Measurements from ENCODE around the gene MSH2. TPM values are rescaled to one million over a fixed set of nuclear protein-coding genes. Genes with fewer than 3 reads are reported as not detected.

The MSH2 gene
- 9.3 TPM for total RNA-seq

GRCh38 chr2:47402805-47403608 is at the start of gene MSH2:
Gene MSH2, plus strand, starts transcription at chr2:47403156. Its CDS starts 36 bp downstream, at chr2:47403192.
- TF ChIP-seq POLR2AphosphoS5 (IDR thresholded peaks at IDR 0.05; ENCODE audit: insufficient read depth in 1 of 2, low read depth in 1 of 2) = peak; percentile 70 to 86
- no peak for TF ChIP-seq CTCF (IDR thresholded peaks at IDR 0.05)
- Histone ChIP-seq H3K4me1 (peaks cover 18% of the 10 kb centered on the region), H3K27me3 (no peaks in the 10 kb centered on the region), H3K4me3 (peak within 1 kb of the TSS; percentile 84 to 90), H3K9me3 (no peaks in the 10 kb centered on the region), H3K27ac (peak within 1 kb of the TSS; percentile 42), H3K36me3 (no peaks in the 10 kb centered on the region)
- intact Hi-C loops (cut with DNase I) = no loop called here
- peak in 1 of 2 donors; percentile 91 for DNase-seq (ENCODE audit: extremely low spot score in 2 of 2)

- no peak for DNase-seq (ENCODE audit: extremely low spot score in 2 of 2)
- Histone ChIP-seq H3K27me3 (no peaks in the 10 kb centered on the region), H3K4me3 (no peak overlapping the region), H3K9me3 (no peaks in the 10 kb centered on the region), H3K4me1 (no peaks in the 10 kb centered on the region), H3K27ac (no peak overlapping the region), H3K36me3 (no peaks in the 10 kb centered on the region)
- no peak for TF ChIP-seq CTCF (IDR thresholded peaks at IDR 0.05)
- TF ChIP-seq POLR2AphosphoS5 (IDR thresholded peaks at IDR 0.05; ENCODE audit: insufficient read depth in 1 of 2, low read depth in 1 of 2) = no peak
- TF ChIP-seq POLR2A (IDR thresholded peaks at IDR 0.05) = no peak
- intact Hi-C loops (cut with DNase I) = no loop called here
These were observed 48.7 kb upstream of the MSH2 start for GRCh38 chr2:47354013-47354847.

GRCh38 chr2:47354848-47355204 is 48.1 kb upstream of the MSH2 start:
- H3K4me1 ChIP-seq = no peaks in the 10 kb centered on the region
- no peak overlapping the region for H3K27ac ChIP-seq
- intact Hi-C loops (cut with DNase I) = no loop called here
- no peaks in the 10 kb centered on the region for H3K9me3 ChIP-seq
- TF ChIP-seq POLR2A (IDR thresholded peaks at IDR 0.05) (no peak), CTCF (IDR thresholded peaks at IDR 0.05) (no peak), POLR2AphosphoS5 (IDR thresholded peaks at IDR 0.05; ENCODE audit: insufficient read depth in 1 of 2, low read depth in 1 of 2) (no peak)
- DNase-seq (ENCODE audit: extremely low spot score in 2 of 2) = no peak
- no peak overlapping the region for H3K4me3 ChIP-seq
- no peaks in the 10 kb centered on the region for H3K36me3 ChIP-seq
- no peaks in the 10 kb centered on the region for H3K27me3 ChIP-seq

GRCh38 chr2:47357483-47357882 is 45.5 kb upstream of the MSH2 start:
- Histone ChIP-seq H3K9me3 (no peaks in the 10 kb centered on the region), H3K27me3 (no peaks in the 10 kb centered on the region), H3K4me1 (no peaks in the 10 kb centered on the region), H3K27ac (no peak overlapping the region), H3K36me3 (no peaks in the 10 kb centered on the region), H3K4me3 (no peak overlapping the region)
- no peak for TF ChIP-seq POLR2AphosphoS5 (IDR thresholded peaks at IDR 0.05; ENCODE audit: insufficient read depth in 1 of 2, low read depth in 1 of 2)
- intact Hi-C loops (cut with DNase I) = no loop called here
- no peak for DNase-seq (ENCODE audit: extremely low spot score in 2 of 2)

- Histone ChIP-seq H3K9me3 (no peaks in the 10 kb centered on the region), H3K27ac (no peak overlapping the region), H3K27me3 (no peaks in the 10 kb centered on the region), H3K4me3 (no peak overlapping the region), H3K4me1 (no peaks in the 10 kb centered on the region), H3K36me3 (no peaks in the 10 kb centered on the region)
- DNase-seq (ENCODE audit: extremely low spot score in 2 of 2) = no peak
- no peak for TF ChIP-seq POLR2A (IDR thresholded peaks at IDR 0.05)
- TF ChIP-seq CTCF (IDR thresholded peaks at IDR 0.05) = no peak
- no peak for TF ChIP-seq POLR2AphosphoS5 (IDR thresholded peaks at IDR 0.05; ENCODE audit: insufficient read depth in 1 of 2, low read depth in 1 of 2)
- intact Hi-C loops (cut with DNase I) = no loop called here
These were observed 43.5 kb upstream of the MSH2 start for GRCh38 chr2:47359375-47359868.

Measured in vagina (tissue), 2 donors.